ENCODE measurements around the gene MEN1. TPM values are rescaled to one million over a fixed set of nuclear protein-coding genes. Genes with fewer than 3 reads are reported as not detected.

MEN1 gene
- total RNA-seq, 1 experiment from 2014 or later, result 29.2 TPM

- CTCF ChIA-PET, result interaction anchor here (0.6 to 15.7 kb wide), 7 partner anchors 10 to 61 kb away, joined by 4 to 286 read pairs (median 4); partner anchors contain the start of gene EHD1
- Mint-ChIP-seq H3K4me1 (ENCODE audit: insufficient read depth, unreplicated experiment) (peaks cover 28% of the 10 kb centered on the region), H3K36me3 (ENCODE audit: insufficient read depth, unreplicated experiment) (peaks cover 27% of the 10 kb centered on the region), H3K27ac (ENCODE audit: low read depth, unreplicated experiment) (no peak overlapping the region), H3K27me3 (ENCODE audit: insufficient read depth, unreplicated experiment) (no peaks in the 10 kb centered on the region), H3K4me3 (ENCODE audit: unreplicated experiment) (no peak overlapping the region), H3K9me3 (ENCODE audit: unreplicated experiment) (no peaks in the 10 kb centered on the region)
- BruUV-seq (replicated peaks), result no TSS peak
- POLR2A ChIA-PET, result interaction anchor here (1.6 to 7.8 kb wide), 6 partner anchors 10 to 239 kb away, joined by 5 to 79 read pairs (median 9); partner anchors contain the start of gene EHD1
- TF ChIP-seq, protein P1, sequence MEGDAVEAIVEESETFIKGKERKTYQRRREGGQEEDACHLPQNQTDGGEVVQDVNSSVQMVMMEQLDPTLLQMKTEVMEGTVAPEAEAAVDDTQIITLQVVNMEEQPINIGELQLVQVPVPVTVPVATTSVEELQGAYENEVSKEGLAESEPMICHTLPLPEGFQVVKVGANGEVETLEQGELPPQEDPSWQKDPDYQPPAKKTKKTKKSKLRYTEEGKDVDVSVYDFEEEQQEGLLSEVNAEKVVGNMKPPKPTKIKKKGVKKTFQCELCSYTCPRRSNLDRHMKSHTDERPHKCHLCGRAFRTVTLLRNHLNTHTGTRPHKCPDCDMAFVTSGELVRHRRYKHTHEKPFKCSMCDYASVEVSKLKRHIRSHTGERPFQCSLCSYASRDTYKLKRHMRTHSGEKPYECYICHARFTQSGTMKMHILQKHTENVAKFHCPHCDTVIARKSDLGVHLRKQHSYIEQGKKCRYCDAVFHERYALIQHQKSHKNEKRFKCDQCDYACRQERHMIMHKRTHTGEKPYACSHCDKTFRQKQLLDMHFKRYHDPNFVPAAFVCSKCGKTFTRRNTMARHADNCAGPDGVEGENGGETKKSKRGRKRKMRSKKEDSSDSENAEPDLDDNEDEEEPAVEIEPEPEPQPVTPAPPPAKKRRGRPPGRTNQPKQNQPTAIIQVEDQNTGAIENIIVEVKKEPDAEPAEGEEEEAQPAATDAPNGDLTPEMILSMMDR (IDR thresholded peaks at IDR 0.05; ENCODE audit: unreplicated experiment), result no peak
- no peak for DNase-seq (ENCODE audit: unreplicated experiment)
- intact Hi-C loops (cut with micrococcal nuclease), result no loop called here
These were observed 47.1 kb upstream of the MEN1 start for GRCh38 chr11:64857485-64857884.

DNA sequence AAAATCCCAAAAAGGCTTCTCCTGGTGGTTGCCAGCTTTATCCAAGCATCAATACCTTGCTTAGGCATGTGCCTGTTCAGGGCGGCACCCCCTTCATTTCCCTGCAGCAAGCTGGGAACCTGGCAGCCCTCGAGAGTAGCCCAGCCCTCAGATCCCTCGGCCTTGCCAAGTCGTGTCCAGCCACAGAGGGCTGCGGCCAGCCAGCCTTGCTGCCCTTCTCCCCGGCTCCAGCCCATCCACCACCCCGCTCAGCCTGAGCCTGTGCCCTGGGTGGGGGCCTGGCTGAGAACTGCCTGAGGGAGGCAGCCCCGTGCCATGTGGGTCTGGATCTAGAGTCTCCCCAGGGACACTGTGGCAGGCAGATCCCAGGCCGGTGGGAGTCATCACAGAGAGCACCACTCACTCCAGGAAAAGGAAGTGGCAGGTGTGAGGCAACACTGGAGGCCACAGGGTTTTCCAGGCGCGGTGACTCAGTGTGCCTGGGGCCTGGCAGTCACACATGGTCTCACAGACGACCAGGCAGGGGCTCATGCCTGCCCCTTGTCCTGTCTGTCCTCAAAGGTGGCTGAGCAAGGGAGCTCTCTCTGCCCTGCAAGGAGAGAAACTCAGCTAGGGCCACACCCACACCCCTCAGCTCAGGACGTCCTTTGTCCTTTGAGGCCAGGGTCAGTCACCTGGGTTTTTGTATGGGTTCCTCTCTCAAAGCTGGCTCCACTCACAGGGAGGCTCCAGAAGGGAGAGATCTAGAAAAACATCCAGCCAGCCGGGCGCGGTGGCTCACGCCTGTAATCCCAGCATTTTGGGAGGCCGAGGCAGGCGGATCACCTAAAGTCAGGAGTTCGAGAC, 46.3 kb upstream of the MEN1 start:
- CTCF ChIA-PET, result interaction anchor here (0.7 to 15.7 kb wide), 7 partner anchors 9 to 318 kb away, joined by 3 to 286 read pairs (median 5); partner anchors contain the start of gene EHD1
- Mint-ChIP-seq H3K9me3 (ENCODE audit: unreplicated experiment) (no peaks in the 10 kb centered on the region), H3K4me1 (ENCODE audit: insufficient read depth, unreplicated experiment) (peaks cover 28% of the 10 kb centered on the region), H3K36me3 (ENCODE audit: insufficient read depth, unreplicated experiment) (peaks cover 27% of the 10 kb centered on the region), H3K27me3 (ENCODE audit: insufficient read depth, unreplicated experiment) (no peaks in the 10 kb centered on the region), H3K4me3 (ENCODE audit: unreplicated experiment) (peak overlapping the region; percentile 65), H3K27ac (ENCODE audit: low read depth, unreplicated experiment) (peak overlapping the region; percentile 86)
- TF ChIP-seq, protein P1 (IDR thresholded peaks at IDR 0.05; ENCODE audit: unreplicated experiment), result no peak
- intact Hi-C loops (cut with micrococcal nuclease), result no loop called here
- BruUV-seq (replicated peaks), result no TSS peak
- DNase-seq (ENCODE audit: unreplicated experiment), result peak; percentile 97
- POLR2A ChIA-PET, result interaction anchor here (0.6 to 7.8 kb wide), 9 partner anchors 9 to 240 kb away, joined by 3 to 79 read pairs (median 8); partner anchors contain the start of genes ARL2 and EHD1

DNA sequence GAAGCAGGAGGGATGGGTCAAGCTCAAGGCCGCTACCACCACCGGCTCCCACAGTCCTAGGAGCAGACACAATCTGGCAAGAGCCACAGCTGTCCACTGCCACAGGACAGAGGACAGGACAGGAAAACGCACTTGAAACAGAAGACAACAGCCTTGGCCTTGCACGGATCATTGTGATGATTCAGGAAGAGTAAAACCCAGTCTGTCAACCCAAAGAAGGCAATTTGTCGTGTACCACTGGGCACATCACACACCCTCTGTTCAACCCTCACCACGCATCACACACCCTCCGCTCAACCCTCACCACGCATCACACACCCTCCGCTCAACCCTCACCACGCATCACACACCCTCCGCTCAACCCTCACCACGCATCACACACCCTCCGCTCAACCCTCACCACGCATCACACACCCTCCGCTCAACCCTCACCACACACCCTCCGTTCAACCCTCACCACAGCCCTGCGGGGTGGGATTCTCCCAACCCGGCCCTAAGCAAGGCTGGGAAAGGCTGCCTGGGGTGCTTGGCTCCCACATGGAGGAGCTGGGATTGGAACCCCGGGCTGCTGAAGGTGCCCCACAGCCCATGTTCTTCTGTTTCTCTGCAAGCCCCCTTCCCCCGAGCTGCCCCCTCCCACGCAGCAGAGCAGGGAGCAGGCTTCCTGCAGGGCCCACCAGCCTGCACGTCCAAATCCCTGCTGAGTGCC, 45.4 kb upstream of the MEN1 start:
- CTCF ChIA-PET, result interaction anchor here (0.6 to 15.7 kb wide), 9 partner anchors 8 to 319 kb away, joined by 3 to 286 read pairs (median 5); partner anchors contain the start of gene EHD1
- Mint-ChIP-seq H3K27ac (ENCODE audit: low read depth, unreplicated experiment) (peak overlapping the region; percentile 86), H3K36me3 (ENCODE audit: insufficient read depth, unreplicated experiment) (peaks cover 27% of the 10 kb centered on the region), H3K4me1 (ENCODE audit: insufficient read depth, unreplicated experiment) (peaks cover 28% of the 10 kb centered on the region), H3K9me3 (ENCODE audit: unreplicated experiment) (no peaks in the 10 kb centered on the region), H3K4me3 (ENCODE audit: unreplicated experiment) (peak overlapping the region; percentile 65), H3K27me3 (ENCODE audit: insufficient read depth, unreplicated experiment) (no peaks in the 10 kb centered on the region)
- TF ChIP-seq, protein P1 (IDR thresholded peaks at IDR 0.05; ENCODE audit: unreplicated experiment), result no peak
- POLR2A ChIA-PET, result interaction anchor here (0.9 to 7.8 kb wide), 13 partner anchors 8 to 241 kb away, joined by 3 to 79 read pairs (median 6); partner anchors contain the start of genes ARL2, EHD1 and SF1
- intact Hi-C loops (cut with micrococcal nuclease), result loop anchor here (1.0 to 2.0 kb wide), 2 partner anchors 23 to 69 kb away; partner anchors contain the start of genes EHD1 and PPP2R5B
- no TSS peak for BruUV-seq (replicated peaks)
- DNase-seq (ENCODE audit: unreplicated experiment), result no peak
